T follicular helper cell (primary cell): ENCODE results near the gene PLEKHA3.
"Not testable (repeated sequence)": the region's sequence is repeated elsewhere in the genome, so short reads cannot be mapped to it uniquely, and the experiment has no call there.

Source experiments
- DNase-seq: peaks from one replicate; pipeline ENCODE4 v3.0.0-alpha.2; 2020; ENCODE audit warnings: low read depth
- total RNA-seq, 2 experiments: gene quantifications; one replicate each; lab custom pipeline; 2026; lab: John Stamatoyannopoulos, UW

The PLEKHA3 gene
- 38.4 to 45.0 reads per million in 2 experiments for total RNA-seq

GRCh38 chr2:178480227-178481181 is at the start of gene PLEKHA3:
Gene PLEKHA3 (plus strand): TSS chr2:178480457. CDS start chr2:178480870, 413 bp downstream.
- peak; percentile 54 for DNase-seq

- DNase-seq = no peak
Observed at GRCh38 chr2:178436662-178437061, 43.6 kb upstream of the PLEKHA3 start.

DNA sequence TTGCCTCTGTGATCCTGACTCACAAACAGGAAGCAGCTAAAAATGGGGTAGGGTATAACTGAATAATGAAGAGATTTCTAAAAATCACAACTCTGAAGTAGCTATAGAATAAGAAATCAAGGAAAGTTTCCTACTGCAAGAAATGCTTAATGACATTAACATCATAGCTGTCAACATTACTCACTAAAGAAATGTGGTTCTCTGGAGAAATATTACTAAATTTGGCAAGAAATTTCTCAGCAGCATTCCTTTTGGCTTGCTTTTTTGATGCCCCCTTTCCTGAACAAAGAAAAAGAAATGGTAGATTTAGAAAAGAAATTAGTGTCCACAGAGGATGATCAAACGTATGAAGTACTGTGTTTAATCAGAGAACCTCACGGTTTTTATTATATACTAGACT is 38.8 kb upstream of the PLEKHA3 start:
- DNase-seq = no peak

GRCh38 chr2:178448968-178449661 is 31.1 kb upstream of the PLEKHA3 start:
- no peak for DNase-seq

DNA sequence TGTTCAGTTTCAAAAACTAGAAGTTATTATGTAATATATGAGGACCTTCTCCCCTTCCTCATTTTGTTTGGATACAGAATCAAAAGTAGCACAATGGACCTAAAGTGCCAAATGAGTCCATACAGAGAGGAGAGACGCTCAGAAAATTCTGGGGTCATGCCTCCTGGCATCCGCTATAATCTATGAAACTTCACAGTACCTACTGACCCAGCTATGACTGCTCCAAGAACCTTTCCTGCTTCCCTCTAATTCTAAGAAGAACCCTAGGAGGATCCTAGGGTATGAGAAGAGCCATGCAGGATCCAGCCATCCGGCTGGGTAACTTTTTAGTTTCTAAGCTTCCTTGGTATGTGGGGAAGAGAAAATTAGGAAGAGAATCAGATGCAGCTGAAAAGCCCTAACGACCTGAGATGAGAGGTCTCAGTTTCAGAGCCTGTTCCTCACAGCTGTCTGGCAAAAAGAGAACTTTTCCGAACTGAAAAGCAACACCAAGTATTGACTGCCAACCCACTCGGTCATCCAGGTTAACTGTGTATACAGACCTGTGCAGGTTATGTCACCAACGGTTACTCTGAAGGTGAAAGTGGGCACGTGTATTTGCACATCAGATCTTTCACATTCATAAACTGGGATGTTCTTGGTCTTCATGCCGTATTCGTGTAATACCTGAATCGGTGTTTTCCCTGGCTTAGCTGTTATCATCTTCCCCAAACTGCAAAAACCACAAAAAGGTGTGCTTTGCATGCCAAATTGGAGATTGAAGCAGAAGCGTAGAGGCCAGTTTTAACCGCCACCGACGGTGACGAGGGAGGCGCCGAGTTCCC is 30.3 kb upstream of the PLEKHA3 start:
- DNase-seq = no peak

DNA sequence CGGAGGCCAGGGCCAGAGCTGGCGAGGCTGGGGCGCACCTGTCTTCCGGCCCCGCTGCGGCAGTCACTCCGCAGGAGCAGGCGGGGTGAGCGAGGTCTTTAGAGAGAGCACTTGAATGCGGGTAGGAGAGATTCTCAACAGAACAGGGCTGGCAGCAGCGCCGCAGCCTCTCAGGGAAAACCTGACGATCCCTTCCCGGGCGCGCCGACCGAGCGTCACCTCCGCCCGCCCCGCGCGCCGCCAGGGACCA is 29.8 kb upstream of the PLEKHA3 start:
- peak; percentile 70 for DNase-seq

GRCh38 chr2:178450774-178451525 is 29.3 kb upstream of the PLEKHA3 start, which contains the start of the genes PJVK and PRKRA:
Gene PJVK (plus strand): TSS chr2:178451378. CDS start chr2:178453410, 2,032 bp downstream.
Gene PRKRA (minus strand): TSS chr2:178451175. CDS start chr2:178451030, 145 bp downstream.
- DNase-seq = peak; percentile 93

GRCh38 chr2:178452334-178452733 is 27.9 kb upstream of the PLEKHA3 start:
- no peak for DNase-seq

DNA sequence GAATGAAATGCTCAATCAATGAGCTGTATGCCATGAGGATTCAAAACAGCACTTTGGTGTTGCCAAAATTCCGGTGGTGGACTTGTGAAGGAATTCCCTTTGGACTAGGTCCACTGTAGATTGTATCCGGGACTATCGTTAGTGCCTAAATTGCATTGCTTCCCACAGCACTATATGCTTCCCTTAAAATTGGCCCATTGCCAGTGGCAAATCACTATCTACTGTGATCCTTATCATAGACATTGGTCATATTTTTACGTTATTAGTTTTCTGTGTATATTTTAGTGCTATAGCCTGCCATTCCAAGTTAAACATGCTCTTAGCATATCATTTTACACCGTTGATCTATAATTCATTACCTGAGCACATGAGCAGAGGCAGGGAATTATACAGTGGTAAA is 27.4 kb upstream of the PLEKHA3 start:
- no peak for DNase-seq

GRCh38 chr2:178455947-178456346 is 24.3 kb upstream of the PLEKHA3 start:
- DNase-seq = no peak

GRCh38 chr2:178457390-178457886 is 22.8 kb upstream of the PLEKHA3 start:
- DNase-seq = no peak

DNA sequence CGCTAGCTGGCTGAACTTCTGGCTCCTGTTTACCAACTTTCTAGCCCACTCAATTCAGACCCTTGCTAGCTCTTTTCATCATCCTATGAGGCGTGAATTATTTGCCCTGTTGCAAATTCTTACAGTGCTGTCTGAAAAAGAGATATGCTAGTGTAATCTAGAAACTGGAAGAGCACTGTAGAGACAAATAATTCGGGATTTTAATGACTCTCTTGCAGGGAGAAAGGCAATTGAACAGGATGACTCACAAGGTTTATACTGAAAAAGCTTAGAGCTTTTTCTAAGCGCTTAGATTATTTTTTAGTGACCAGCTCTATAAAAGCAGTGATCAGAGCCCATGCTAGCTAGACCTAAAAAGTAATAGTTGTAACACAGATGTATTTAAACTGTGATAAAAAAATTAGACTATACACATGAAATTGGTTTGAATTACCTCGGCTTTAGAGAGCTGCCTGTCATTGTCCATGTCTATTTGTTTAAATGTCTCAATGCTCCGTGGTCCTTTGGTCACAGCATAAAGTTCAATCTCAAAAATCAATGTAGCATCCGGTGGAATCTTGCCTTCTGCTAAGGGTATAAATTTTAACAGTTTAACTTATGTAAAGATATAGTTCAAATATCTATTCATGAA is 10.9 kb upstream of the PLEKHA3 start:
- no peak for DNase-seq

GRCh38 chr2:178471313-178471712 is 8.9 kb upstream of the PLEKHA3 start:
- DNase-seq = not testable (repeated sequence)

GRCh38 chr2:178473373-178473772 is 6.9 kb upstream of the PLEKHA3 start:
- no peak for DNase-seq

- no peak for DNase-seq
Observed at GRCh38 chr2:178473931-178474330, 6.3 kb upstream of the PLEKHA3 start.

DNA sequence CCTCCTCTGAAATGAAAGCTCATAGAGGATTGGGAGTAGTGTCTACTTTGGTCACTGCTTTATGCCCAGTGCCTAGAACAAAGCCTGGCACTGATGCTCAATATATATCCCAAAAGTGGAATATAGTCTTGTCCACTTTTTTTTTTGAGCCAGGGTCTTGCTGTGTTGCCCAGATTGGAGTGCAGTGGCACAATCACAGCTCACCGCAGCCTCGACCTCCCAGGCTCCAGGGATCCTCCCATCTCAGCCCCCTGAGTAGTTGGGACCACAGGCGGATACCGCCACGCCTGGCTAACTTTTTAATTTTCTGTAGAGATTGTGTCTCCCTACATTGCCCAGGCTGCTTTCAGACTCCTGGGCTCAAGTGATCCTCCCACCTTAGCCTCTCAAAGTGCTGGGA is 5.7 kb upstream of the PLEKHA3 start:
- no peak for DNase-seq

DNA sequence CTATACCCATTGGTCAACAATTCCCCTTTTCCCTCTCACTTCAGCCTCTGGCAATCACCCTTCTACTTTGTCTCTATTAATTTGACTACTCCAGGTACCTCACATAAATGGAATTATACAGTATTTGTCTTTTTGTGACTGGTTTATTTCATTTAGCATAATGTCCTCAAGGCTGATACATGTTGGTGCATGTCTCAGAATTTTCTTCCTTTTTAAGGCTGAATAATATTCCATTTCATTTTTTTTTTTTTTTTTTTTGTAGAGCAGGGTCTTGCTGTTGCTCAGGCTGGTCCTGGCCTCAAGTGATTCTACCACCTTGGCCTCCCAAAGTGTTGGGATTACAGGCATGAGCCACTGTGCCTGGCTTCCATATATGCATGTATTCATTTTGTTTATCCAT is 3.8 kb upstream of the PLEKHA3 start:
- DNase-seq = no peak

GRCh38 chr2:178477443-178478129 is 2.7 kb upstream of the PLEKHA3 start:
- DNase-seq = no peak

- DNase-seq = no peak
Observed at GRCh38 chr2:178478130-178478438, 2.2 kb upstream of the PLEKHA3 start.
